SK-N-SH (cell line): ENCODE measurements around the gene ANO2. TPM values are rescaled to one million over a fixed set of nuclear protein-coding genes. Genes with fewer than 3 reads are reported as not detected.

ENCODE experiments used
- CTCF ChIA-PET: fragments of 300-600, 350-600 bp; formaldehyde crosslinking; extraction: SDS; loops from one replicate; lab custom pipeline; 2021; lab: Yijun Ruan, JAX
- POLR2A ChIA-PET: fragments of 350-600 bp; sonication (Branson Sonifier 250); formaldehyde crosslinking; extraction: SDS; loops from one replicate; lab custom pipeline; 2020; ENCODE audit warnings: antibody characterized with exemption, inconsistent platforms; lab: Yijun Ruan, JAX
- DNase-seq: peaks from one replicate; pipeline ENCODE4 v3.0.0; 2012
- H2AFZ ChIP-seq: fragments of 200-600 bp; sonication (generic); 2 replicates; pipeline ENCODE4 v1.8.1; 2016; ENCODE audit warnings: antibody characterized with exemption, mild to moderate bottlenecking, low read depth
- H3F3A ChIP-seq: fragments of 200-600 bp; sonication (generic); replicated peaks from 2 replicates; pipeline ENCODE3; 2016; ENCODE audit warnings: antibody characterized with exemption, mild to moderate bottlenecking; ENCODE audit not compliant: insufficient read depth
- H3K27ac ChIP-seq, 2 experiments: fragments of 200-500 bp in 1 of 2; fragments of 200-600 bp in 1 of 2; sonication (Bioruptor generic) in 1 of 2; sonication (generic), shearing (Covaris generic) in 1 of 2; 2 replicates each; pipeline versions ENCODE4 v1.5.1 to v1.6.1; 2014 to 2016; ENCODE audit warnings: low read depth in 2 of 2, inconsistent platforms in 1 of 2, low read length in 1 of 2, mild to moderate bottlenecking in 1 of 2, mixed read lengths in 1 of 2
- H3K27me3 ChIP-seq: fragments of 200-600 bp; sonication (generic), shearing (Covaris generic); 2 replicates; pipeline ENCODE4 v1.6.1; 2016; ENCODE audit warnings: mixed run types; ENCODE audit not compliant: insufficient read depth
- H3K36me3 ChIP-seq, 2 experiments: fragments of 200-500 bp in 1 of 2; fragments of 200-600 bp in 1 of 2; sonication (Bioruptor generic) in 1 of 2; sonication (generic) in 1 of 2; replicated peaks in 1 of 2; 2 replicates each; pipeline versions ENCODE3 to v1.5.1; 2014 to 2016; ENCODE audit warnings: low read length in 1 of 2, mild to moderate bottlenecking in 1 of 2; ENCODE audit not compliant: insufficient read depth in 2 of 2, control insufficient read depth in 1 of 2
- H3K4me1 ChIP-seq, 2 experiments: fragments of 200-500 bp in 1 of 2; fragments of 200-600 bp in 1 of 2; sonication (Bioruptor generic) in 1 of 2; sonication (generic), shearing (Covaris generic) in 1 of 2; 2 replicates each; pipeline versions ENCODE4 v1.5.1 to v1.6.1; 2014 to 2016; ENCODE audit warnings: low read depth in 1 of 2, low read length in 1 of 2, mixed run types in 1 of 2; ENCODE audit not compliant: insufficient read depth in 2 of 2, control insufficient read depth in 1 of 2
- H3K4me2 ChIP-seq: fragments of 200-600 bp; sonication (generic), shearing (Covaris generic); 2 replicates; pipeline ENCODE4 v1.6.1; 2017; ENCODE audit warnings: mixed run types
- H3K4me3 ChIP-seq, 2 experiments: fragments of 200-500 bp in 1 of 2; fragments of 200-600 bp in 1 of 2; sonication (Bioruptor generic) in 1 of 2; sonication (generic), shearing (Covaris generic) in 1 of 2; 2 replicates each; pipeline versions ENCODE4 v1.5.1 to v1.8.1; 2014 to 2016; ENCODE audit warnings: low read depth in 2 of 2, inconsistent platforms in 1 of 2, low read length in 1 of 2, mild to moderate bottlenecking in 1 of 2, mixed read lengths in 1 of 2, moderate library complexity in 1 of 2
- H3K79me2 ChIP-seq: fragments of 200-600 bp; sonication (generic); 2 replicates; pipeline ENCODE4 v1.8.1; 2017; ENCODE audit warnings: mild to moderate bottlenecking; ENCODE audit not compliant: insufficient read depth
- H3K9ac ChIP-seq: fragments of 200-600 bp; sonication (generic); 2 replicates; pipeline ENCODE4 v1.6.1; 2017; ENCODE audit warnings: mixed run types
- H3K9me2 ChIP-seq: fragments of 200-600 bp; sonication (generic); 2 replicates; pipeline ENCODE4 v1.6.1; 2017; ENCODE audit warnings: mixed run types
- H3K9me3 ChIP-seq: fragments of 200-600 bp; sonication (generic); 2 replicates; pipeline ENCODE4 v1.6.1; 2017; ENCODE audit warnings: mixed run types, mild to moderate bottlenecking, moderate library complexity
- H4K20me1 ChIP-seq: fragments of 200-600 bp; sonication (generic); 2 replicates; pipeline ENCODE4 v1.6.1; 2017; ENCODE audit warnings: mild to moderate bottlenecking, mixed run types; ENCODE audit not compliant: insufficient read depth
- CHD2 ChIP-seq: fragments of 150-350 bp; IDR thresholded peaks from 2 replicates; pipeline ENCODE4 v1.6.1; 2018; ENCODE audit warnings: low read length; ENCODE audit not compliant: partially characterized antibody
- CTCF ChIP-seq: fragments of 200-600 bp; sonication (generic); IDR thresholded peaks from 2 replicates; pipeline ENCODE4 v1.6.1; 2017; ENCODE audit warnings: antibody characterized with exemption, mild to moderate bottlenecking, moderate library complexity
- EP300 ChIP-seq, 2 experiments: IDR thresholded peaks; 2 replicates each; pipeline versions ENCODE4 v1.4.0 to v1.6.1; 2012; ENCODE audit warnings: borderline replicate concordance in 1 of 2, low read depth in 1 of 2, low read length in 1 of 2
- FOXJ3 ChIP-seq: sonication (generic); formaldehyde crosslinking; IDR thresholded peaks from 2 replicates; pipeline ENCODE4 v1.5.1; 2020; ENCODE audit warnings: mild to moderate bottlenecking, missing genetic modification reagents
- GATA2 ChIP-seq: sonication (generic); formaldehyde crosslinking; IDR thresholded peaks from 2 replicates; pipeline ENCODE4 v1.5.0; 2020; ENCODE audit warnings: mild to moderate bottlenecking, missing genetic modification reagents
- JUND ChIP-seq: IDR thresholded peaks from 2 replicates; pipeline ENCODE4 v1.4.0; 2012
- MEF2A ChIP-seq: IDR thresholded peaks from 2 replicates; pipeline ENCODE4 v1.4.0; 2012; ENCODE audit warnings: low read depth, borderline replicate concordance
- MXI1 ChIP-seq: IDR thresholded peaks from 2 replicates; pipeline ENCODE4 v1.6.1; 2012; ENCODE audit warnings: mild to moderate bottlenecking, low read depth, low read length, improper control_type of control experiment
- NFIC ChIP-seq: IDR thresholded peaks from 2 replicates; pipeline ENCODE4 v1.4.0; 2012; ENCODE audit warnings: borderline replicate concordance
- NRF1 ChIP-seq: IDR thresholded peaks from 2 replicates; pipeline ENCODE4 v1.6.1; 2012; ENCODE audit warnings: low read depth, mild to moderate bottlenecking, low read length
- PBX3 ChIP-seq: IDR thresholded peaks from 2 replicates; pipeline ENCODE4; 2012
- POLR2AphosphoS5 ChIP-seq: IDR thresholded peaks from 2 replicates; pipeline ENCODE4 v1.6.1; 2012; ENCODE audit warnings: low read depth, low read length
- RAD21 ChIP-seq: IDR thresholded peaks from 2 replicates; pipeline ENCODE4 v1.6.1; 2012; ENCODE audit warnings: mild to moderate bottlenecking, low read length
- RFX5 ChIP-seq: IDR thresholded peaks from 2 replicates; pipeline ENCODE4 v1.6.1; 2012; ENCODE audit warnings: mild to moderate bottlenecking, improper control_type of control experiment, low read length
- SMC3 ChIP-seq: IDR thresholded peaks from 2 replicates; pipeline ENCODE4 v1.6.1; 2012; ENCODE audit warnings: low read depth, low read length, improper control_type of control experiment
- TCF12 ChIP-seq: IDR thresholded peaks from 2 replicates; pipeline ENCODE4 v1.4.0; 2012
- TEAD4 ChIP-seq: IDR thresholded peaks from 2 replicates; pipeline ENCODE4 v1.4.0; 2012; ENCODE audit warnings: mild to moderate bottlenecking, borderline replicate concordance; ENCODE audit not compliant: insufficient read depth
- USF2 ChIP-seq: fragments of 150-350 bp; IDR thresholded peaks from 2 replicates; pipeline ENCODE4 v1.6.1; 2017; ENCODE audit warnings: antibody characterized with exemption, low read length, low read depth, borderline replicate concordance
- YY1 ChIP-seq: IDR thresholded peaks from 2 replicates; pipeline ENCODE4 v1.4.0; 2012; ENCODE audit warnings: low read depth, mild to moderate bottlenecking
- WGBS: methylation state at CpG from one replicate; pipeline ENCODE4 v1.1.6; 2017; ENCODE audit warnings: low lambda C conversion rate; 5-methylcytosine and 5-hydroxymethylcytosine counted together
- polyA plus RNA-seq, 3 experiments: library from polyadenylated mRNA; depleted of rRNA; stranded (reverse); fragments of >200 nt; gene quantifications; 2 replicates each; pipeline ENCODE4 v1.2.3, GENCODE V29; 2012

Gene ANO2
- polyA plus RNA-seq, 1 of the 3 experiments (the other 2 are of a cell fraction), result not detected

- ChIA-PET CTCF (no interaction called here), POLR2A (no interaction called here)
- no peak overlapping the region for H3K4me3 ChIP-seq
- no peak overlapping the region for H3K4me2 ChIP-seq
- DNase-seq, result no peak
- H3F3A ChIP-seq, result no peaks in the 10 kb centered on the region
- TF ChIP-seq NFIC (no peak), GATA2 (CRISPR knock-in tag) (no peak), POLR2AphosphoS5 (no peak), MEF2A (no peak), CTCF (no peak), PBX3 (no peak), RAD21 (no peak), EP300 (IDR thresholded peaks at IDR 0.05; ENCODE audit: borderline replicate concordance in 1 of 2, low read depth in 1 of 2, low read length in 1 of 2) (no peak), YY1 (no peak), FOXJ3 (CRISPR knock-in tag) (no peak), TEAD4 (no peak), MXI1 (no peak), NRF1 (no peak), USF2 (no peak), CHD2 (no peak), TCF12 (no peak), SMC3 (no peak), RFX5 (no peak), JUND (no peak)
- H3K4me1 ChIP-seq, result peaks cover 0 to 4% of the 10 kb centered on the region in 2 experiments; a peak in 1 of 4 replicates
- H3K9me3 ChIP-seq, result no peaks in the 10 kb centered on the region
- H4K20me1 ChIP-seq, result no peaks in the 10 kb centered on the region
- no peaks in the 10 kb centered on the region for H3K79me2 ChIP-seq
- no peak overlapping the region for H2AFZ ChIP-seq
- no peaks in the 10 kb centered on the region for H3K36me3 ChIP-seq
- no peak overlapping the region for H3K27ac ChIP-seq
- peaks cover 70% of the 10 kb centered on the region for H3K27me3 ChIP-seq
- H3K9ac ChIP-seq, result no peak overlapping the region
- no peaks in the 10 kb centered on the region for H3K9me2 ChIP-seq
- 14% methylated on average over 3 of the region's 3 CpGs for WGBS
Observed at GRCh38 chr12:5948696-5949095, 3.6 kb upstream of the ANO2 start.
